Astrocyte (in vitro differentiated cells and primary cell): ENCODE results near the gene BOD1. TPM values are rescaled to one million over a fixed set of nuclear protein-coding genes. Genes with fewer than 3 reads are reported as not detected.

ENCODE experiments used
- DNase-seq: peaks from one replicate; pipeline ENCODE4 v3.0.0-alpha.2; 2010; ENCODE audit warnings: low read depth
- FAIRE-seq: peaks from 2 replicates; lab custom pipeline; 2011; peaks lifted over from hg19 to GRCh38; lab: Jason Lieb, UNC
- H2AFZ ChIP-seq: 2 replicates; pipeline ENCODE4 v1.6.0; 2012; ENCODE audit warnings: low read depth, low read length, inconsistent platforms
- H3K27ac ChIP-seq: 2 replicates; pipeline ENCODE4 v1.5.1; 2011; ENCODE audit warnings: low read depth, low read length, inconsistent platforms
- H3K27me3 ChIP-seq: 2 replicates; pipeline ENCODE4 v1.6.0; 2011; ENCODE audit warnings: low read length, inconsistent platforms; ENCODE audit not compliant: insufficient read depth
- H3K36me3 ChIP-seq: 2 replicates; pipeline ENCODE4 v1.5.1; 2011; ENCODE audit warnings: low read length, inconsistent platforms; ENCODE audit not compliant: insufficient read depth
- H3K4me1 ChIP-seq: 2 replicates; pipeline ENCODE4 v1.5.1; 2011; ENCODE audit warnings: low read length, inconsistent platforms; ENCODE audit not compliant: insufficient read depth
- H3K4me2 ChIP-seq: 2 replicates; pipeline ENCODE4 v1.6.0; 2012; ENCODE audit warnings: low read length, inconsistent platforms
- H3K4me3 ChIP-seq: 2 replicates; pipeline ENCODE4 v1.5.1; 2011; ENCODE audit warnings: low read depth, mild to moderate bottlenecking, low read length, inconsistent platforms; ENCODE audit not compliant: insufficient read depth
- H3K79me2 ChIP-seq: 2 replicates; pipeline ENCODE4 v1.6.0; 2012; ENCODE audit warnings: mild to moderate bottlenecking, low read length, inconsistent platforms; ENCODE audit not compliant: insufficient read depth
- H3K9ac ChIP-seq: 2 replicates; pipeline ENCODE4 v1.6.0; 2012; ENCODE audit warnings: mild to moderate bottlenecking, low read length, inconsistent platforms
- H3K9me3 ChIP-seq: 2 replicates; pipeline ENCODE4 v1.5.1; 2012; ENCODE audit warnings: low read depth, mild to moderate bottlenecking, low read length, inconsistent platforms; ENCODE audit not compliant: insufficient read depth
- H4K20me1 ChIP-seq: 2 replicates; pipeline ENCODE4 v1.6.0; 2012; ENCODE audit warnings: low read length, inconsistent platforms; ENCODE audit not compliant: insufficient read depth
- H3K27ac Mint-ChIP-seq: one replicate; pipeline ENCODE4 v1.8.0; 2021; ENCODE audit warnings: mild to moderate bottlenecking, mixed read lengths; ENCODE audit not compliant: unreplicated experiment
- H3K27me3 Mint-ChIP-seq: one replicate; pipeline ENCODE4 v1.8.0; 2021; ENCODE audit warnings: low read depth, mixed read lengths; ENCODE audit not compliant: unreplicated experiment
- H3K36me3 Mint-ChIP-seq: one replicate; pipeline ENCODE4 v1.8.0; 2021; ENCODE audit warnings: low read depth, mixed read lengths; ENCODE audit not compliant: unreplicated experiment
- H3K4me1 Mint-ChIP-seq: one replicate; pipeline ENCODE4 v1.8.0; 2021; ENCODE audit warnings: low read depth, mixed read lengths; ENCODE audit not compliant: unreplicated experiment
- H3K4me3 Mint-ChIP-seq: one replicate; pipeline ENCODE4 v1.8.0; 2021; ENCODE audit warnings: mild to moderate bottlenecking, moderate library complexity, mixed read lengths; ENCODE audit not compliant: unreplicated experiment
- H3K9me3 Mint-ChIP-seq: one replicate; pipeline ENCODE4 v1.8.0; 2021; ENCODE audit warnings: mild to moderate bottlenecking, mixed read lengths; ENCODE audit not compliant: unreplicated experiment
- EZH2 ChIP-seq: IDR thresholded peaks from 2 replicates; pipeline ENCODE4 v1.6.1; 2012; ENCODE audit warnings: mild to moderate bottlenecking, low read length, inconsistent platforms; ENCODE audit not compliant: insufficient read depth
- total RNA-seq: library from RNA; stranded (reverse); gene quantifications from 2 replicates; pipeline ENCODE4 v1.2.1, GENCODE V29; 2021
- TF ChIP-seq, protein P1 (sequence below): IDR thresholded peaks from 2 replicates; pipeline ENCODE4 v1.5.1; 2011; ENCODE audit warnings: low read depth, mild to moderate bottlenecking, inconsistent platforms, low read length, moderate library complexity; ENCODE audit not compliant: insufficient read depth

The BOD1 gene
- total RNA-seq, 1 donor from 2014 or later, result 76.8 TPM

GRCh38 chr5:173633304-173633703, 16.9 kb upstream of the BOD1 start:
- no peak for DNase-seq
- no peaks in the 10 kb centered on the region for H3K9me3 Mint-ChIP-seq
- H3K27ac Mint-ChIP-seq, result no peak overlapping the region
- H3K36me3 ChIP-seq, result no peaks in the 10 kb centered on the region
- no peak overlapping the region for H3K4me2 ChIP-seq
- H3K4me1 Mint-ChIP-seq, result no peaks in the 10 kb centered on the region
- no peaks in the 10 kb centered on the region for H3K36me3 Mint-ChIP-seq
- no peaks in the 10 kb centered on the region for H4K20me1 ChIP-seq
- H3K9ac ChIP-seq, result no peak overlapping the region
- no peak overlapping the region for H2AFZ ChIP-seq
- H3K27me3 Mint-ChIP-seq, result peaks cover 26% of the 10 kb centered on the region
- H3K9me3 ChIP-seq, result no peaks in the 10 kb centered on the region
- no peaks in the 10 kb centered on the region for H3K27me3 ChIP-seq
- H3K4me3 Mint-ChIP-seq, result peak overlapping the region; percentile 20
- TF ChIP-seq, protein P1, sequence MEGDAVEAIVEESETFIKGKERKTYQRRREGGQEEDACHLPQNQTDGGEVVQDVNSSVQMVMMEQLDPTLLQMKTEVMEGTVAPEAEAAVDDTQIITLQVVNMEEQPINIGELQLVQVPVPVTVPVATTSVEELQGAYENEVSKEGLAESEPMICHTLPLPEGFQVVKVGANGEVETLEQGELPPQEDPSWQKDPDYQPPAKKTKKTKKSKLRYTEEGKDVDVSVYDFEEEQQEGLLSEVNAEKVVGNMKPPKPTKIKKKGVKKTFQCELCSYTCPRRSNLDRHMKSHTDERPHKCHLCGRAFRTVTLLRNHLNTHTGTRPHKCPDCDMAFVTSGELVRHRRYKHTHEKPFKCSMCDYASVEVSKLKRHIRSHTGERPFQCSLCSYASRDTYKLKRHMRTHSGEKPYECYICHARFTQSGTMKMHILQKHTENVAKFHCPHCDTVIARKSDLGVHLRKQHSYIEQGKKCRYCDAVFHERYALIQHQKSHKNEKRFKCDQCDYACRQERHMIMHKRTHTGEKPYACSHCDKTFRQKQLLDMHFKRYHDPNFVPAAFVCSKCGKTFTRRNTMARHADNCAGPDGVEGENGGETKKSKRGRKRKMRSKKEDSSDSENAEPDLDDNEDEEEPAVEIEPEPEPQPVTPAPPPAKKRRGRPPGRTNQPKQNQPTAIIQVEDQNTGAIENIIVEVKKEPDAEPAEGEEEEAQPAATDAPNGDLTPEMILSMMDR, result no peak
- TF ChIP-seq EZH2, result no peak
- no peak for FAIRE-seq
- no peaks in the 10 kb centered on the region for H3K4me1 ChIP-seq
- H3K4me3 ChIP-seq, result no peak overlapping the region
- no peak overlapping the region for H3K27ac ChIP-seq
- H3K79me2 ChIP-seq, result no peaks in the 10 kb centered on the region

DNA sequence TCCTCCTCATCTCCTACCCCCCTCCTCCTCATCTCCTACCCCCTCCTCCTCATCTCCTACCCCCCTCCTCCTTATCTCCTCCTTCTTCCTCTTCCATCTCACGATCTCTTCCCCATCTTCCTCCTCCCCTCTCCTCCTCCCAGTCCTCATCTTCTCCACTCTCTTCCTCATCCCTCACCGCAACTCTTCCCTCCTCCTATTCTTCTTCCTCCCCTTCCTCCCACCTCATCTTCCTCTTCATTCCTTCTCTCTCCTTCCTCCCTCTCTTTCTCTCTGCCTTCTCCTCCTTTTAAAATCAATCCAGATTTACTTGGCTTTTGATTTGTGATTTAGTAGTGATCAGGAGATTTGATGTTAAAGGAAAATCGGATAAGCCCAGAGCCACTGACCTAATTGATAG, 15.0 kb upstream of the BOD1 start:
- H3K27me3 ChIP-seq, result peaks cover 5% of the 10 kb centered on the region
- H3K79me2 ChIP-seq, result no peaks in the 10 kb centered on the region
- no peak overlapping the region for H3K9ac ChIP-seq
- no peak overlapping the region for H3K27ac ChIP-seq
- H3K36me3 ChIP-seq, result no peaks in the 10 kb centered on the region
- no peak overlapping the region for H3K4me3 ChIP-seq
- no peaks in the 10 kb centered on the region for H4K20me1 ChIP-seq
- Mint-ChIP-seq H3K27ac (no peak overlapping the region), H3K4me1 (peaks cover 5% of the 10 kb centered on the region), H3K27me3 (peaks cover 29% of the 10 kb centered on the region), H3K36me3 (no peaks in the 10 kb centered on the region), H3K9me3 (no peaks in the 10 kb centered on the region), H3K4me3 (no peak overlapping the region)
- no peak for FAIRE-seq
- H2AFZ ChIP-seq, result no peak overlapping the region
- H3K9me3 ChIP-seq, result no peaks in the 10 kb centered on the region
- H3K4me2 ChIP-seq, result no peak overlapping the region
- TF ChIP-seq, protein P1, result no peak
- TF ChIP-seq EZH2, result no peak
- no peak for DNase-seq
- peaks cover 4% of the 10 kb centered on the region for H3K4me1 ChIP-seq

GRCh38 chr5:173630724-173631365, 14.4 kb upstream of the BOD1 start:
- peaks cover 5% of the 10 kb centered on the region for H3K27me3 ChIP-seq
- H3K36me3 ChIP-seq, result no peaks in the 10 kb centered on the region
- Mint-ChIP-seq H3K9me3 (no peaks in the 10 kb centered on the region), H3K27me3 (peaks cover 29% of the 10 kb centered on the region), H3K4me1 (peaks cover 7% of the 10 kb centered on the region), H3K4me3 (no peak overlapping the region), H3K27ac (no peak overlapping the region), H3K36me3 (no peaks in the 10 kb centered on the region)
- FAIRE-seq, result no peak
- TF ChIP-seq, protein P1, result no peak
- no peak for TF ChIP-seq EZH2
- H3K4me2 ChIP-seq, result peak overlapping the region; percentile 19
- no peak overlapping the region for H3K4me3 ChIP-seq
- no peak overlapping the region for H2AFZ ChIP-seq
- DNase-seq, result no peak
- no peak overlapping the region for H3K27ac ChIP-seq
- no peaks in the 10 kb centered on the region for H3K9me3 ChIP-seq
- H3K9ac ChIP-seq, result no peak overlapping the region
- no peaks in the 10 kb centered on the region for H3K79me2 ChIP-seq
- no peaks in the 10 kb centered on the region for H4K20me1 ChIP-seq
- peaks cover 4% of the 10 kb centered on the region for H3K4me1 ChIP-seq
